ENCODE results near the gene NDUFAF2. TPM values are rescaled to one million over a fixed set of nuclear protein-coding genes. Genes with fewer than 3 reads are reported as not detected.

NDUFAF2 gene
- total and polyA plus RNA-seq, 2 of the 8 experiments (the other 6 are each of a cell fraction or from before 2014, with no cell fraction given) = 10.7 to 46.5 TPM

DNA sequence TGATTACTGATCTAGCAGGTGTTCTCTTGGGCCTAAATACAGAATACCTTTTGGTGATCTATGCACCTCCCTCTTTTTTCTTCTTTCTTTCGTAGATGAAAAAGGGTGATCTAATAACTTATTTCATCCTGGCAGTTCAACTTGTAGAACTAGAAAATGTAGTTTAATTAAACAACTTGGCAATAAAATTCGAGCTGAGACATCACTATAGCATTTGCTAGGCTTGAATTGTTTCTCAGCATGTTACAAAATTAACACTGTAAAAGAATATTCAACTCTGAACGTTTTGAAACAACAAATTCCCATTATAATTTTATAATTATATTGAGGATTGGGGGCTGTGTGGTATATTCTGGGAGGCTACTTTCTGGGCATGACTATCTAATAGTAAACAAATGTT lies 197.8 kb downstream of the NDUFAF2 start:
- Histone ChIP-seq H3K23ac (ENCODE audit: insufficient read length) (no peak overlapping the region), H3K4me3 (ENCODE audit: extremely low read depth in 1 of 4, insufficient read depth in 2 of 4, low read depth in 3 of 4, low read length in 4 of 4) (no peak overlapping the region), H2AK5ac (ENCODE audit: low read depth, low read length) (no peak overlapping the region), H3K56ac (replicated peaks; ENCODE audit: insufficient read length, low read depth, low read length) (no peak overlapping the region), H2AFZ (ENCODE audit: low read length) (no peak overlapping the region), H2BK120ac (replicated peaks; ENCODE audit: low read depth, low read length) (no peak overlapping the region), H3K27me3 (replicated peaks in 1 of 4; ENCODE audit: control insufficient read depth in 3 of 4, extremely low read depth in 1 of 4, insufficient read depth in 3 of 4, low read length in 3 of 4) (no peaks in the 10 kb centered on the region), H4K91ac (replicated peaks; ENCODE audit: insufficient read length, low read length) (no peak overlapping the region), H3K36me3 (ENCODE audit: control insufficient read depth in 2 of 4, insufficient read depth in 4 of 4, low read length in 3 of 4) (no peaks in the 10 kb centered on the region), H3K23me2 (ENCODE audit: low read depth, low read length) (no peaks in the 10 kb centered on the region), H2BK12ac (ENCODE audit: low read depth, low read length) (no peak overlapping the region), H2BK5ac (ENCODE audit: low read depth, low read length) (no peak overlapping the region), H3K4me1 (replicated peaks in 1 of 4; ENCODE audit: control insufficient read depth in 3 of 4, insufficient read depth in 4 of 4, low read length in 3 of 4) (no peaks in the 10 kb centered on the region; a peak in 1 of 7 replicates), H3K79me1 (ENCODE audit: low read depth, low read length) (no peaks in the 10 kb centered on the region), H4K8ac (ENCODE audit: extremely low read depth, insufficient read depth, low read length) (no peak overlapping the region), H3K4ac (replicated peaks; ENCODE audit: insufficient read length, low read depth, low read length) (no peak overlapping the region), H4K5ac (ENCODE audit: insufficient read length, low read depth, low read length) (no peak overlapping the region), H3K27ac (ENCODE audit: low read depth, low read length) (no peak overlapping the region), H2BK15ac (ENCODE audit: low read length) (no peak overlapping the region), H3K9ac (replicated peaks in 1 of 4; ENCODE audit: extremely low read depth in 1 of 4, low read depth in 3 of 4, low read length in 3 of 4) (no peak overlapping the region), H2BK20ac (ENCODE audit: low read length) (no peak overlapping the region), H3K79me2 (ENCODE audit: control insufficient read depth in 1 of 2, insufficient read depth in 2 of 2, low read length in 2 of 2) (no peaks in the 10 kb centered on the region), H3K18ac (ENCODE audit: extremely low read depth, low read length) (no peak overlapping the region), H4K20me1 (replicated peaks in 1 of 2; ENCODE audit: control insufficient read depth in 1 of 2, insufficient read depth in 2 of 2, low read length in 2 of 2) (no peaks in the 10 kb centered on the region), H3K4me2 (ENCODE audit: insufficient read depth in 1 of 2, low read depth in 2 of 2, low read length in 2 of 2) (no peak overlapping the region), H3K14ac (ENCODE audit: insufficient read length) (no peak overlapping the region), H3K9me3 (ENCODE audit: insufficient read depth in 2 of 2, low read depth in 1 of 2, low read length in 1 of 2) (no peaks in the 10 kb centered on the region)
- FAIRE-seq (no peak), DNase-seq (ENCODE audit: low read depth in 1 of 2, low spot score in 2 of 2) (no peak)
- POLR2A ChIA-PET (ENCODE audit: partially characterized antibody) = no interaction called here
- WGBS, 2 experiments (ENCODE audit: extremely low coverage in 1 of 2, insufficient coverage in 1 of 2, insufficient read length in 1 of 2, insufficient replicate concordance in 2 of 2, low coverage in 1 of 2, low lambda C conversion rate in 2 of 2, missing lambda C conversion rate in 1 of 2) = 78% methylated on average over 3 of the region's 3 CpGs; no CpG with 5 or more reads in 1 of the 2 experiments
- CTCF ChIA-PET (ENCODE audit: partially characterized antibody) = no interaction called here
- no peak for TF ChIP-seq PHF8 (conservative IDR thresholded peaks at IDR 0.05; ENCODE audit: low read depth, low read length)
- no peak for TF ChIP-seq POU5F1 (IDR thresholded peaks at IDR 0.05; ENCODE audit: low read depth, low read length)
